IMR-90 (cell line): ENCODE measurements around the gene HERC3. TPM values are rescaled to one million over a fixed set of nuclear protein-coding genes. Genes with fewer than 3 reads are reported as not detected.

Experiments used
- ATAC-seq: fragments of 200-7000 bp; cut with Tn5 transposase; 2 replicates; pipeline ENCODE4 v1.9.1; 2020; ENCODE audit warnings: low read depth, mild to moderate bottlenecking, moderate library complexity
- BruUV-seq: library from RNA; stranded (reverse); fragments of 400-500 nt; replicated peaks from 2 replicates; lab custom pipeline; 2021; lab: Mats Ljungman, UMichigan
- CTCF ChIA-PET: fragments of 300-600 bp; formaldehyde crosslinking; extraction: SDS; loops from one replicate; lab custom pipeline; 2021; ENCODE audit warnings: antibody characterized with exemption; lab: Yijun Ruan, JAX
- POLR2A ChIA-PET: fragments of 300-600 bp; sonication (Branson Sonifier 250); formaldehyde crosslinking; loops from one replicate; lab custom pipeline; 2022; ENCODE audit warnings: antibody characterized with exemption; ENCODE audit not compliant: unreplicated experiment; lab: Charles Lee
- DNase-seq: peaks from one replicate; pipeline ENCODE4 v3.0.0; 2013
- H2AFZ ChIP-seq: replicated peaks from 2 replicates; pipeline ENCODE3; 2013; ENCODE audit warnings: low read length, mild to moderate bottlenecking; ENCODE audit not compliant: poor library complexity
- H2AK5ac ChIP-seq: 2 replicates; pipeline ENCODE4 v1.6.1; 2013; ENCODE audit warnings: low read depth, low read length, inconsistent platforms
- H2AK9ac ChIP-seq: replicated peaks from 2 replicates; pipeline ENCODE3; 2013; ENCODE audit warnings: mild to moderate bottlenecking, low read depth, low read length, moderate library complexity; ENCODE audit not compliant: poor library complexity
- H2BK120ac ChIP-seq: 2 replicates; pipeline ENCODE4 v1.6.1; 2013; ENCODE audit warnings: low read depth, low read length, inconsistent platforms
- H2BK15ac ChIP-seq: 3 replicates; pipeline ENCODE4 v1.6.1; 2013; ENCODE audit warnings: low read depth, low read length, inconsistent platforms
- H2BK20ac ChIP-seq: 2 replicates; pipeline ENCODE4 v1.6.1; 2013; ENCODE audit warnings: low read depth, mild to moderate bottlenecking, inconsistent platforms, low read length, moderate library complexity
- H2BK5ac ChIP-seq: 2 replicates; pipeline ENCODE4 v1.6.1; 2013; ENCODE audit warnings: mild to moderate bottlenecking, low read depth, low read length, inconsistent platforms; ENCODE audit not compliant: poor library complexity, severe bottlenecking
- H3K14ac ChIP-seq: replicated peaks from 2 replicates; pipeline ENCODE4 v1.6.1; 2013; ENCODE audit warnings: low read depth, low read length, inconsistent platforms
- H3K18ac ChIP-seq: 2 replicates; pipeline ENCODE4 v1.6.1; 2013; ENCODE audit warnings: low read depth, low read length, control low read depth
- H3K23ac ChIP-seq: 2 replicates; pipeline ENCODE4 v1.6.1; 2013; ENCODE audit warnings: low read depth, low read length, inconsistent platforms
- H3K27ac ChIP-seq: 2 replicates; pipeline ENCODE4 v1.5.1; 2013; ENCODE audit warnings: mild to moderate bottlenecking, control low read depth, low read length; ENCODE audit not compliant: insufficient read depth
- H3K27me3 ChIP-seq: 2 replicates; pipeline ENCODE4 v1.6.1; 2013; ENCODE audit warnings: low read length; ENCODE audit not compliant: control insufficient read depth, insufficient read depth
- H3K36me3 ChIP-seq: 2 replicates; pipeline ENCODE4 v1.6.1; 2013; ENCODE audit warnings: low read length, mixed read lengths; ENCODE audit not compliant: control insufficient read depth, insufficient read depth
- H3K4ac ChIP-seq: 2 replicates; pipeline ENCODE4 v1.6.1; 2013; ENCODE audit warnings: low read depth, low read length, inconsistent platforms
- H3K4me1 ChIP-seq: 2 replicates; pipeline ENCODE4 v1.6.1; 2013; ENCODE audit warnings: low read length, mixed read lengths; ENCODE audit not compliant: control insufficient read depth, insufficient read depth
- H3K4me2 ChIP-seq: 2 replicates; pipeline ENCODE4 v1.6.1; 2013; ENCODE audit warnings: low read depth, mild to moderate bottlenecking, control low read depth, low read length, moderate library complexity
- H3K4me3 ChIP-seq: 2 replicates; pipeline ENCODE4 v1.5.1; 2013; ENCODE audit warnings: low read depth, mild to moderate bottlenecking, control low read depth, low read length, moderate library complexity; ENCODE audit not compliant: insufficient read depth
- H3K56ac ChIP-seq: 2 replicates; pipeline ENCODE4 v1.6.1; 2013; ENCODE audit warnings: low read length, inconsistent platforms; ENCODE audit not compliant: insufficient read depth; ENCODE audit errors: extremely low read depth
- H3K79me1 ChIP-seq, 2 experiments: 2 replicates each; pipeline ENCODE4 v1.6.1; 2013; ENCODE audit warnings: low read length in 2 of 2, inconsistent platforms in 1 of 2, low read depth in 1 of 2
- H3K9ac ChIP-seq: 2 replicates; pipeline ENCODE4 v1.6.1; 2013; ENCODE audit warnings: low read depth, low read length, control low read depth
- H3K9me1 ChIP-seq: 2 replicates; pipeline ENCODE4 v1.6.1; 2013; ENCODE audit warnings: low read length, inconsistent platforms; ENCODE audit not compliant: insufficient read depth
- H3K9me3 ChIP-seq: 2 replicates; pipeline ENCODE4 v1.6.1; 2013; ENCODE audit warnings: low read length; ENCODE audit not compliant: control insufficient read depth, insufficient read depth
- H4K20me1 ChIP-seq: 2 replicates; pipeline ENCODE4 v1.6.1; 2013; ENCODE audit warnings: low read length, inconsistent platforms; ENCODE audit not compliant: insufficient read depth
- H4K5ac ChIP-seq: 2 replicates; pipeline ENCODE4 v1.6.1; 2013; ENCODE audit warnings: mild to moderate bottlenecking, low read depth, low read length, control low read depth
- H4K8ac ChIP-seq, 2 experiments: 2 replicates each; pipeline ENCODE4 v1.6.1; 2013; ENCODE audit warnings: low read depth in 2 of 2, low read length in 2 of 2, control low read depth in 1 of 2, inconsistent platforms in 1 of 2
- H4K91ac ChIP-seq: 2 replicates; pipeline ENCODE4 v1.6.1; 2013; ENCODE audit warnings: low read depth, low read length, inconsistent platforms; ENCODE audit not compliant: insufficient read depth
- CEBPB ChIP-seq: IDR thresholded peaks from 2 replicates; pipeline ENCODE4 v1.6.1; 2012; ENCODE audit warnings: low read depth, low read length, improper control_type of control experiment
- CHD1 ChIP-seq: IDR thresholded peaks from 2 replicates; pipeline ENCODE4 v1.6.1; 2012; ENCODE audit warnings: low read depth, low read length, improper control_type of control experiment
- FOS ChIP-seq: fragments of 150-350 bp; IDR thresholded peaks from 2 replicates; pipeline ENCODE4 v1.6.1; 2016; ENCODE audit warnings: low read depth, low read length
- MAFK ChIP-seq: IDR thresholded peaks from 2 replicates; pipeline ENCODE4 v1.6.1; 2012; ENCODE audit warnings: low read depth, low read length, improper control_type of control experiment
- MAZ ChIP-seq: IDR thresholded peaks from 2 replicates; pipeline ENCODE4 v1.6.1; 2012; ENCODE audit warnings: low read depth, mild to moderate bottlenecking, low read length, improper control_type of control experiment, moderate library complexity, borderline replicate concordance
- MXI1 ChIP-seq: IDR thresholded peaks from 2 replicates; pipeline ENCODE4 v1.6.1; 2012; ENCODE audit warnings: low read depth, mild to moderate bottlenecking, low read length, moderate library complexity, borderline replicate concordance
- NFE2L2 ChIP-seq: fragments of 150-350 bp; IDR thresholded peaks from 2 replicates; pipeline ENCODE4 v1.6.1; 2016; ENCODE audit warnings: low read depth, mild to moderate bottlenecking, low read length
- RFX5 ChIP-seq: IDR thresholded peaks from 2 replicates; pipeline ENCODE4 v1.8.0; 2012; ENCODE audit warnings: low read depth, mild to moderate bottlenecking, low read length, moderate library complexity
- USF2 ChIP-seq: fragments of 150-350 bp; IDR thresholded peaks from 2 replicates; pipeline ENCODE4 v1.6.1; 2017; ENCODE audit warnings: mild to moderate bottlenecking, antibody characterized with exemption, low read length, low read depth
- WGBS, 2 experiments: methylation state at CpG; one replicate each; pipeline versions ENCODE4 v1.1.5 to v1.1.7; 2013; ENCODE audit warnings: missing lambda C conversion rate in 2 of 2; ENCODE audit not compliant: insufficient read length in 1 of 2; ENCODE audit errors: extremely low coverage in 2 of 2; 5-methylcytosine and 5-hydroxymethylcytosine counted together
- dilution Hi-C: fragments of 300-500 bp; cut with HindIII; formaldehyde crosslinking; loops from one replicate; pipeline ENCODE4 v1.14.3; 2018; ENCODE audit warnings: low sequenced_read_pairs; ENCODE audit not compliant: unreplicated experiment
- in situ Hi-C: fragments of 300-500 bp; cut with MboI; formaldehyde crosslinking; loops from 3 replicates; pipeline ENCODE4 v1.14.3; 2019; ENCODE audit warnings: low sequenced_read_pairs, inconsistent platforms, mixed read lengths
- intact Hi-C: fragments of 100-400 bp; cut with micrococcal nuclease; formaldehyde crosslinking; loops from 2 replicates; pipeline ENCODE4 v1.10.0; 2022
- polyA plus RNA-seq, 3 experiments: library from polyadenylated mRNA; depleted of rRNA; stranded (reverse); fragments of >200 nt; gene quantifications; 2 replicates each; pipeline ENCODE4 v1.2.3, GENCODE V29; 2012; ENCODE audit warnings: low replicate concordance in 1 of 3
- total RNA-seq: library from RNA; depleted of rRNA; stranded (reverse); fragments of >200 nt; gene quantifications from 2 replicates; pipeline ENCODE4 v1.2.3, GENCODE V29; 2012

Gene HERC3
- total and polyA plus RNA-seq, 2 of the 4 experiments (the other 2 are of a cell fraction) = 8.9 to 9.5 TPM

- no peak overlapping the region for H3K23ac ChIP-seq
- no peak overlapping the region for H2AK5ac ChIP-seq
- intact Hi-C loops (no loop called here), dilution Hi-C loops (no loop called here), in situ Hi-C loops (no loop called here)
- H3K9ac ChIP-seq = no peak overlapping the region
- no peak overlapping the region for H3K18ac ChIP-seq
- no peak overlapping the region for H2BK5ac ChIP-seq
- H4K8ac ChIP-seq = no peak overlapping the region
- H3K9me1 ChIP-seq = 0 out of 2 replicates have a peak, but pooled peaks cover 3% of the 10 kb centered on the region
- H2BK120ac ChIP-seq = no peak overlapping the region
- H3K4ac ChIP-seq = no peak overlapping the region
- no peak overlapping the region for H4K91ac ChIP-seq
- no peak overlapping the region for H3K14ac ChIP-seq
- H2BK20ac ChIP-seq = no peak overlapping the region
- no peaks in the 10 kb centered on the region for H3K27me3 ChIP-seq
- no CpG with 5 or more reads among the region's 1 CpG for WGBS, 2 experiments
- ATAC-seq = no peak
- no peaks in the 10 kb centered on the region for H3K9me3 ChIP-seq
- ChIA-PET CTCF (no interaction called here), POLR2A (no interaction called here)
- H4K20me1 ChIP-seq = no peaks in the 10 kb centered on the region
- no peaks in the 10 kb centered on the region for H3K36me3 ChIP-seq
- no peak for DNase-seq
- H3K79me1 ChIP-seq = peaks cover 5 to 14% of the 10 kb centered on the region in 2 experiments; a peak in 3 of 4 replicates
- no peak overlapping the region for H3K4me3 ChIP-seq
- no peaks in the 10 kb centered on the region for H3K4me1 ChIP-seq
- H2BK15ac ChIP-seq = no peak overlapping the region
- no peak overlapping the region for H2AFZ ChIP-seq
- no peak overlapping the region for H3K4me2 ChIP-seq
- BruUV-seq = no TSS peak
- no peak overlapping the region for H2AK9ac ChIP-seq
- no peak overlapping the region for H3K27ac ChIP-seq
- no peak overlapping the region for H4K5ac ChIP-seq
- no peak for TF ChIP-seq RFX5
- TF ChIP-seq MAFK = no peak
- no peak for TF ChIP-seq MAZ
- TF ChIP-seq NFE2L2 = no peak
- no peak for TF ChIP-seq CEBPB
- no peak for TF ChIP-seq FOS
- TF ChIP-seq USF2 = no peak
- TF ChIP-seq MXI1 = no peak
- no peak for TF ChIP-seq CHD1
- no peak overlapping the region for H3K56ac ChIP-seq
Measured at GRCh38 chr4:88645994-88646393, 53.7 kb downstream of the HERC3 start.
